GM12891 (cell line): ENCODE results near the gene PPP1R3G.

Experiments
- POLR2A ChIP-seq: IDR thresholded peaks from 2 replicates; pipeline ENCODE4 v1.6.1; 2011; ENCODE audit warnings: low read depth, low read length, control low read depth
- POLR2AphosphoS5 ChIP-seq: IDR thresholded peaks from 2 replicates; pipeline ENCODE4 v1.6.1; 2011; ENCODE audit warnings: low read depth, low read length, control low read depth

DNA sequence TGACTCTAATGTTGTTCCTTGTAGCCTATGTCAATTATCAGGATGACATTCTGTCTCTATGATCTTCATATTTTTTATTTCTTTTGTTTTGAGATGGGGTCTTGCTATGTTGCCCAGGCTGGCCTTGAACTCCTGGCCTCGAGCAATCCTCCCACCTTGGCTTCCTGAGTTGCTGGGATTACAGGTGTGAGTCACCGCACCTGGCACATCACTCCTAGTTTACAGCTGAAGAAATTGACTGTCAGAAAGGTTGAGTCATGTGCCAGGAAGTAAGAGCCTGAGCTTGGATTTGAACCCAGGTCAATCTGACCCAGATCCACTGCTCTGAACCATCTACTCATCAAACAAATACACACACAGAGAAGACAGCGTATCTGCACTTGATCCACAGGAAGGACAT is 14.4 kb downstream of the PPP1R3G start:
- TF ChIP-seq POLR2A (no peak), POLR2AphosphoS5 (no peak)
